A549 (cell line): ENCODE data around the gene CCDC152.

ENCODE experiments used
- CHD4 ChIP-seq: fragments of 200-600 bp; sonication (generic); IDR thresholded peaks from 2 replicates; pipeline ENCODE4 v1.6.1; 2016; ENCODE audit warnings: antibody characterized with exemption, mild to moderate bottlenecking, borderline replicate concordance
- CTCF ChIP-seq: fragments of >200 bp; sonication (Bioruptor Twin); formaldehyde crosslinking; IDR thresholded peaks from 3 replicates; pipeline ENCODE4 v1.5.1; 2016
- E2F6 ChIP-seq: IDR thresholded peaks from 2 replicates; pipeline ENCODE4 v1.6.1; 2012; ENCODE audit warnings: low read depth, borderline replicate concordance
- EP300 ChIP-seq, 2 experiments: fragments of >200 bp; sonication (Bioruptor Twin); formaldehyde crosslinking; IDR thresholded peaks; 2 replicates in 1 of 2; 3 replicates in 1 of 2; pipeline ENCODE4 v1.6.1; 2016 to 2017
- JUN ChIP-seq, 2 experiments: fragments of >200 bp; sonication (Bioruptor Twin); formaldehyde crosslinking; IDR thresholded peaks; 2 replicates in 1 of 2; 3 replicates in 1 of 2; pipeline ENCODE4 v1.6.1; 2016 to 2017
- JUNB ChIP-seq: fragments of >200 bp; sonication (Bioruptor Twin); formaldehyde crosslinking; IDR thresholded peaks from 2 replicates; pipeline ENCODE4 v1.6.1; 2016
- NR3C1 ChIP-seq: fragments of >200 bp; sonication (Bioruptor Twin); formaldehyde crosslinking; IDR thresholded peaks from 3 replicates; pipeline ENCODE4 v1.6.1; 2017
- POLR2A ChIP-seq: IDR thresholded peaks from 2 replicates; pipeline ENCODE4 v1.6.1; 2012; ENCODE audit warnings: mild to moderate bottlenecking, low read length
- RCOR1 ChIP-seq: fragments of 150-350 bp; IDR thresholded peaks from 2 replicates; pipeline ENCODE4 v1.6.1; 2014; ENCODE audit warnings: antibody characterized with exemption, low read length, low read depth

GRCh38 chr5:42810834-42811590, 54.4 kb downstream of the CCDC152 start:
- TF ChIP-seq CHD4 (no peak), CTCF (no peak), JUN (IDR thresholded peaks at IDR 0.05) (no peak), RCOR1 (no peak), JUNB (no peak), NR3C1 (no peak), E2F6 (no peak), EP300 (IDR thresholded peaks at IDR 0.05) (no peak), POLR2A (no peak)
